GM12878 (cell line): ENCODE results near the gene NIPAL3. TPM values are rescaled to one million over a fixed set of nuclear protein-coding genes. Genes with fewer than 3 reads are reported as not detected.

Experiments
- ATAC-seq: fragments of 200-7000 bp; cut with Tn5 transposase; 3 replicates; pipeline ENCODE4 v1.9.1; 2020; ENCODE audit warnings: mild to moderate bottlenecking, moderate library complexity
- BruUV-seq: library from RNA; stranded (reverse); fragments of 400-500 nt; replicated peaks from 2 replicates; lab custom pipeline; 2021; lab: Mats Ljungman, UMichigan
- CTCF ChIA-PET: fragments of 300-600 bp; sonication (Branson Sonifier 250); formaldehyde crosslinking; extraction: SDS; loops from one replicate; lab custom pipeline; 2021; ENCODE audit warnings: inconsistent platforms; lab: Yijun Ruan, JAX
- POLR2A ChIA-PET: fragments of 350-600 bp; formaldehyde crosslinking; extraction: SDS; loops from one replicate; lab custom pipeline; 2021; ENCODE audit warnings: inconsistent platforms; lab: Charles Lee
- RAD21 ChIA-PET: fragments of 300-600 bp; sonication (Branson Sonifier 250); formaldehyde crosslinking; loops from one replicate; lab custom pipeline; 2023; ENCODE audit warnings: antibody characterized with exemption; ENCODE audit not compliant: unreplicated experiment; lab: Charles Lee
- SMC1A ChIA-PET: fragments of 300-600 bp; sonication (Branson Sonifier 250); formaldehyde crosslinking; loops from one replicate; lab custom pipeline; 2023; ENCODE audit not compliant: unreplicated experiment, uncharacterized antibody; lab: Charles Lee
- DNase-seq: peaks from one replicate; pipeline ENCODE4 v3.0.0-alpha.2; 2011; ENCODE audit warnings: low read depth, low spot score
- FAIRE-seq: peaks from 3 replicates; lab custom pipeline; 2011; peaks lifted over from hg19 to GRCh38; lab: Jason Lieb, UNC
- H2AFZ ChIP-seq: 2 replicates; pipeline ENCODE4 v1.6.0; 2011; ENCODE audit warnings: low read depth, low read length, control low read depth; ENCODE audit not compliant: control insufficient read depth
- H3K27ac ChIP-seq: 2 replicates; pipeline ENCODE4 v1.5.1; 2011; ENCODE audit warnings: control low read depth; ENCODE audit not compliant: control insufficient read depth, insufficient read depth
- H3K27me3 ChIP-seq, 2 experiments: replicated peaks in 1 of 2; 2 replicates each; pipeline versions ENCODE4 v1.6.0 to v1.6.1; 2011; ENCODE audit warnings: low read length in 1 of 2; ENCODE audit not compliant: control insufficient read depth in 2 of 2, insufficient read depth in 2 of 2
- H3K36me3 ChIP-seq, 2 experiments: 2 replicates each; pipeline ENCODE4 v1.5.1; 2011; ENCODE audit warnings: low read length in 1 of 2; ENCODE audit not compliant: control insufficient read depth in 2 of 2, insufficient read depth in 2 of 2
- H3K4me1 ChIP-seq: 2 replicates; pipeline ENCODE4 v1.6.1; 2011; ENCODE audit warnings: mild to moderate bottlenecking, low read length, moderate library complexity, mixed read lengths; ENCODE audit not compliant: control insufficient read depth, insufficient read depth
- H3K4me2 ChIP-seq: 2 replicates; pipeline ENCODE4 v1.6.0; 2011; ENCODE audit warnings: control low read depth; ENCODE audit not compliant: control insufficient read depth, insufficient read depth
- H3K4me3 ChIP-seq: fragments of 200-600 bp; sonication (generic); 2 replicates; pipeline ENCODE4 v1.5.1; 2016
- H3K79me2 ChIP-seq: 2 replicates; pipeline ENCODE4 v1.6.0; 2011; ENCODE audit warnings: low read length; ENCODE audit not compliant: control insufficient read depth, insufficient read depth
- H3K9ac ChIP-seq: 2 replicates; pipeline ENCODE4 v1.8.0; 2011; ENCODE audit warnings: low read length, control low read depth, mixed read lengths; ENCODE audit not compliant: control insufficient read depth, insufficient read depth
- H3K9me3 ChIP-seq: replicated peaks from 3 replicates; pipeline ENCODE4 v1.5.1; 2011; ENCODE audit warnings: mild to moderate bottlenecking, low read length; ENCODE audit not compliant: control insufficient read depth, insufficient read depth
- H4K20me1 ChIP-seq: 2 replicates; pipeline ENCODE4 v1.6.0; 2011; ENCODE audit not compliant: control insufficient read depth, insufficient read depth
- CBX5 ChIP-seq: sonication (generic); IDR thresholded peaks from 2 replicates; pipeline ENCODE4 v1.6.1; 2016; ENCODE audit warnings: low read depth, moderate library complexity, mild to moderate bottlenecking, inconsistent platforms
- CHD1 ChIP-seq: IDR thresholded peaks from 2 replicates; pipeline ENCODE4 v1.6.1; 2012; ENCODE audit warnings: low read depth, low read length, improper control_type of control experiment
- CHD4 ChIP-seq: fragments of 200-600 bp; sonication (generic); IDR thresholded peaks from 2 replicates; pipeline ENCODE4 v1.6.1; 2016; ENCODE audit warnings: mild to moderate bottlenecking
- FOXM1 ChIP-seq: IDR thresholded peaks from 2 replicates; pipeline ENCODE4 v1.6.1; 2012; ENCODE audit warnings: low read depth, mild to moderate bottlenecking, inconsistent platforms, low read length, moderate library complexity
- GATAD2B ChIP-seq: fragments of 450-650 bp; conservative IDR thresholded peaks from 2 replicates; pipeline ENCODE4 v1.6.1; 2017; ENCODE audit warnings: low read depth, mild to moderate bottlenecking, moderate library complexity
- MAX ChIP-seq: IDR thresholded peaks from 2 replicates; pipeline ENCODE4 v1.6.1; 2012; ENCODE audit warnings: low read depth, low read length, improper control_type of control experiment
- MTA2 ChIP-seq: fragments of 450-650 bp; IDR thresholded peaks from 2 replicates; pipeline ENCODE4 v1.6.1; 2016; ENCODE audit warnings: low read depth, mild to moderate bottlenecking, moderate library complexity
- MXI1 ChIP-seq: fragments of 150-350 bp; IDR thresholded peaks from 2 replicates; pipeline ENCODE4 v1.6.1; 2011; ENCODE audit warnings: low read depth, mild to moderate bottlenecking, inconsistent platforms, low read length, improper control_type of control experiment
- POLR2AphosphoS5 ChIP-seq: IDR thresholded peaks from 2 replicates; pipeline ENCODE4 v1.6.1; 2011; ENCODE audit warnings: mild to moderate bottlenecking, low read length, inconsistent platforms
- RBBP5 ChIP-seq: fragments of 200-600 bp; sonication (generic); conservative IDR thresholded peaks from 2 replicates; pipeline ENCODE4 v1.6.1; 2016
- RFX5 ChIP-seq: IDR thresholded peaks from 2 replicates; pipeline ENCODE4 v1.6.1; 2011; ENCODE audit warnings: low read depth, low read length, improper control_type of control experiment
- STAT1 ChIP-seq: fragments of 450-650 bp; conservative IDR thresholded peaks from 2 replicates; pipeline ENCODE4 v1.6.1; 2014; ENCODE audit warnings: antibody characterized with exemption, mild to moderate bottlenecking
- SUPT20H ChIP-seq: IDR thresholded peaks from 2 replicates; pipeline ENCODE4 v1.6.1; 2011; ENCODE audit warnings: low read depth, mild to moderate bottlenecking, low read length, moderate library complexity, borderline replicate concordance; ENCODE audit not compliant: control insufficient read depth
- TAF1 ChIP-seq: IDR thresholded peaks from 2 replicates; pipeline ENCODE4 v1.6.1; 2011; ENCODE audit warnings: mild to moderate bottlenecking, low read depth, low read length, borderline replicate concordance
- TCF12 ChIP-seq: IDR thresholded peaks from 2 replicates; pipeline ENCODE4 v1.6.1; 2011; ENCODE audit warnings: low read depth, mild to moderate bottlenecking, low read length
- TCF3 ChIP-seq: IDR thresholded peaks from 2 replicates; pipeline ENCODE4 v1.6.1; 2012; ENCODE audit warnings: low read depth, mild to moderate bottlenecking, low read length, borderline replicate concordance; ENCODE audit not compliant: insufficient read depth
- ZNF384 ChIP-seq: IDR thresholded peaks from 2 replicates; pipeline ENCODE4 v1.6.1; 2012; ENCODE audit warnings: low read depth, mild to moderate bottlenecking, low read length, improper control_type of control experiment, borderline replicate concordance
- WGBS: methylation state at CpG from one replicate; pipeline ENCODE4 v1.1.6; 2016; ENCODE audit warnings: low lambda C conversion rate; ENCODE audit not compliant: insufficient replicate concordance, insufficient coverage; ENCODE audit errors: missing lambda C conversion rate; 5-methylcytosine and 5-hydroxymethylcytosine counted together
- in situ Hi-C: fragments of 300-500 bp; cut with MboI; formaldehyde crosslinking; loops from 9 replicates; pipeline ENCODE4 v1.14.3; 2018; ENCODE audit warnings: mixed read lengths
- intact Hi-C: fragments of 100-400 bp; cut with micrococcal nuclease; formaldehyde crosslinking; loops from one replicate; pipeline ENCODE4 v1.14.2; 2022; ENCODE audit not compliant: unreplicated experiment
- polyA plus RNA-seq, 11 experiments: library from polyadenylated mRNA; depleted of rRNA in 4 of 11; unstranded in 6 of 11; stranded (reverse) in 5 of 11; fragments of >200 nt; fragmentation: Nextera tagmentation in 4 of 11; fragmentation: Illumina TruSeq in 1 of 11; extraction: Ambion mirVana in 4 of 11; extraction: Trizol in 1 of 11; gene quantifications; 1 replicate in 1 of 11; 2 replicates in 10 of 11; pipeline versions ENCODE4 v1.2.1 to v1.2.3, GENCODE V29; 2011 to 2016; ENCODE audit warnings: inconsistent platforms in 2 of 11, missing spikeins in 2 of 11, low read depth in 1 of 11
- total RNA-seq, 4 experiments: library from RNA; depleted of rRNA in 3 of 4; stranded (reverse); fragments of >200 nt in 3 of 4; fragmentation: Illumina TruSeq in 1 of 4; extraction: Trizol in 1 of 4; gene quantifications; 2 replicates each; pipeline versions ENCODE4 v1.2.1 to v1.2.3, GENCODE V29; 2013 to 2021
- TF ChIP-seq, protein P1 (sequence below): fragments of 450-650 bp; IDR thresholded peaks from 2 replicates; pipeline ENCODE4 v1.6.1; 2017; ENCODE audit warnings: mild to moderate bottlenecking, moderate library complexity

Gene NIPAL3
- total and polyA plus RNA-seq, 10 of the 15 experiments (the other 5 are each of a cell fraction or from before 2014, with no cell fraction given), result 2.1 to 9.4 (median 4.2) TPM

- TF ChIP-seq, protein P1, sequence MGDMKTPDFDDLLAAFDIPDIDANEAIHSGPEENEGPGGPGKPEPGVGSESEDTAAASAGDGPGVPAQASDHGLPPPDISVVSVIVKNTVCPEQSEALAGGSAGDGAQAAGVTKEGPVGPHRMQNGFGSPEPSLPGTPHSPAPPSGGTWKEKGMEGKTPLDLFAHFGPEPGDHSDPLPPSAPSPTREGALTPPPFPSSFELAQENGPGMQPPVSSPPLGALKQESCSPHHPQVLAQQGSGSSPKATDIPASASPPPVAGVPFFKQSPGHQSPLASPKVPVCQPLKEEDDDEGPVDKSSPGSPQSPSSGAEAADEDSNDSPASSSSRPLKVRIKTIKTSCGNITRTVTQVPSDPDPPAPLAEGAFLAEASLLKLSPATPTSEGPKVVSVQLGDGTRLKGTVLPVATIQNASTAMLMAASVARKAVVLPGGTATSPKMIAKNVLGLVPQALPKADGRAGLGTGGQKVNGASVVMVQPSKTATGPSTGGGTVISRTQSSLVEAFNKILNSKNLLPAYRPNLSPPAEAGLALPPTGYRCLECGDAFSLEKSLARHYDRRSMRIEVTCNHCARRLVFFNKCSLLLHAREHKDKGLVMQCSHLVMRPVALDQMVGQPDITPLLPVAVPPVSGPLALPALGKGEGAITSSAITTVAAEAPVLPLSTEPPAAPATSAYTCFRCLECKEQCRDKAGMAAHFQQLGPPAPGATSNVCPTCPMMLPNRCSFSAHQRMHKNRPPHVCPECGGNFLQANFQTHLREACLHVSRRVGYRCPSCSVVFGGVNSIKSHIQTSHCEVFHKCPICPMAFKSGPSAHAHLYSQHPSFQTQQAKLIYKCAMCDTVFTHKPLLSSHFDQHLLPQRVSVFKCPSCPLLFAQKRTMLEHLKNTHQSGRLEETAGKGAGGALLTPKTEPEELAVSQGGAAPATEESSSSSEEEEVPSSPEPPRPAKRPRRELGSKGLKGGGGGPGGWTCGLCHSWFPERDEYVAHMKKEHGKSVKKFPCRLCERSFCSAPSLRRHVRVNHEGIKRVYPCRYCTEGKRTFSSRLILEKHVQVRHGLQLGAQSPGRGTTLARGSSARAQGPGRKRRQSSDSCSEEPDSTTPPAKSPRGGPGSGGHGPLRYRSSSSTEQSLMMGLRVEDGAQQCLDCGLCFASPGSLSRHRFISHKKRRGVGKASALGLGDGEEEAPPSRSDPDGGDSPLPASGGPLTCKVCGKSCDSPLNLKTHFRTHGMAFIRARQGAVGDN, result no peak
- TF ChIP-seq ZNF384 (no peak), MAX (no peak)
Measured at GRCh38 chr1:24508911-24509310, 93.3 kb downstream of the NIPAL3 start (continued).

DNA sequence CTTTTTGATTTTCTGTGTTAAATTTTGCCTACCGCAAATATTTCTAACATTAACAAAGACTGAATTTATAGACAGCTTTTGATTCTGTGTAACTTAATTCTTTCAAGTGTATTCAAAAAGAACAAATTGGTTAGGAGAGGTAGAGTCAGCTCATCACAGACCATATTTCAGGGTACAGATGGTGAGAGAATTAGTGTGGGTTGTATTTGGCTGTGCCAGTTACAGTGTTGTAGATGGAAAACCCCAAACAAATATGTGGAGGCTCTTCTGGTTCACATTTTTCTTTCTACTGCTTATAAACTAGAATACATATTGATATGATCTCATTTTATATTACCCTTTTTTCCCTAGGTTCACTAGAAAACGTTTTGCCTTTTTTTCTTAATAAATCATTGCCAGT lies 98.1 kb downstream of the NIPAL3 start:
- RAD21 ChIA-PET, result no interaction called here
- TF ChIP-seq RBBP5 (no peak), CHD4 (no peak), TAF1 (no peak), RFX5 (no peak), FOXM1 (no peak), MTA2 (no peak), GATAD2B (no peak), STAT1 (no peak), CBX5 (no peak), POLR2AphosphoS5 (no peak), MXI1 (no peak), SUPT20H (no peak), TCF12 (no peak), TCF3 (no peak), CHD1 (no peak)
- intact Hi-C loops (no loop called here), in situ Hi-C loops (no loop called here)
- Histone ChIP-seq H3K9ac (no peak overlapping the region), H3K27ac (no peak overlapping the region), H4K20me1 (no peaks in the 10 kb centered on the region), H2AFZ (no peak overlapping the region), H3K9me3 (no peaks in the 10 kb centered on the region), H3K4me1 (no peaks in the 10 kb centered on the region), H3K79me2 (no peaks in the 10 kb centered on the region), H3K4me3 (no peak overlapping the region), H3K27me3 (no peaks in the 10 kb centered on the region; a peak in 2 of 4 replicates), H3K36me3 (no peaks in the 10 kb centered on the region), H3K4me2 (no peak overlapping the region)
- POLR2A ChIA-PET, result no interaction called here
- no peak for FAIRE-seq
- BruUV-seq, result no TSS peak
- WGBS, result 50% methylated on average over 2 of the region's 2 CpGs
- CTCF ChIA-PET, result interaction anchor here (1.0 kb wide), 1 partner anchor 13 kb away, joined by 4 read pairs; no protein-coding TSS in a partner anchor
- no peak for ATAC-seq
- SMC1A ChIA-PET, result no interaction called here
- DNase-seq, result no peak
